K562 (cell line): ENCODE measurements around the gene BRD4.

Experiments used
- EZH2 ChIP-seq: IDR thresholded peaks from 2 replicates; pipeline ENCODE4 v1.6.1; 2012; ENCODE audit warnings: low read depth, mild to moderate bottlenecking, inconsistent platforms, low read length, borderline replicate concordance
- POLR2AphosphoS5 ChIP-seq: IDR thresholded peaks from 2 replicates; pipeline ENCODE4 v1.6.1; 2011; ENCODE audit warnings: mild to moderate bottlenecking, low read depth, low read length, moderate library complexity; ENCODE audit not compliant: control insufficient read depth, insufficient read depth
- SP2 ChIP-seq: IDR thresholded peaks from 2 replicates; pipeline ENCODE4 v1.6.1; 2011; ENCODE audit warnings: mild to moderate bottlenecking, low read depth, low read length, moderate library complexity; ENCODE audit not compliant: poor library complexity, severe bottlenecking; ENCODE audit errors: extremely low read depth
- TARDBP ChIP-seq: fragments of 450-650 bp; IDR thresholded peaks from 2 replicates; pipeline ENCODE4 v1.6.1; 2016
- USF1 ChIP-seq: sonication (generic); formaldehyde crosslinking; IDR thresholded peaks from 2 replicates; pipeline ENCODE4 v1.9.0; 2022; ENCODE audit warnings: mild to moderate bottlenecking, missing genetic modification reagents
- ZC3H4 ChIP-seq: sonication (generic); formaldehyde crosslinking; IDR thresholded peaks from 2 replicates; pipeline ENCODE4 v1.9.0; 2021; ENCODE audit warnings: missing genetic modification reagents, borderline replicate concordance
- ZNF274 ChIP-seq: IDR thresholded peaks from 2 replicates; pipeline ENCODE4 v1.6.1; 2011; ENCODE audit warnings: low read depth, mild to moderate bottlenecking, low read length, moderate library complexity, borderline replicate concordance
- ZNF3 ChIP-seq: fragments of 250-450 bp; sonication (Bioruptor Pico); IDR thresholded peaks from 2 replicates; pipeline ENCODE4 v1.5.0; 2021; ENCODE audit warnings: mild to moderate bottlenecking, moderate library complexity
- ZNF785 ChIP-seq: fragments of 250-450 bp; sonication (Bioruptor Pico); IDR thresholded peaks from 2 replicates; pipeline ENCODE4 v1.4.0; 2020; ENCODE audit warnings: mild to moderate bottlenecking

GRCh38 chr19:15305582-15306334 lies 26.6 kb downstream of the BRD4 start:
- TF ChIP-seq USF1 (no peak), ZNF3 (CRISPR knock-in tag) (no peak), ZNF274 (no peak), ZC3H4 (CRISPR knock-in tag) (no peak), POLR2AphosphoS5 (no peak), ZNF785 (CRISPR knock-in tag) (no peak), TARDBP (no peak), EZH2 (no peak), SP2 (no peak)
